NCI-H2029 (cell line): ENCODE results near the gene ARVCF.
"Not testable (repeated sequence)": the region's sequence is repeated elsewhere in the genome, so short reads cannot be mapped to it uniquely, and the experiment has no call there.

ENCODE experiments used
- DNase-seq: peaks from one replicate; lab custom pipeline; 2025; lab: John Stamatoyannopoulos, UW

The ARVCF gene

GRCh38 chr22:19936513-19936912 is 80.1 kb downstream of the ARVCF start:
- no peak for DNase-seq

GRCh38 chr22:19935123-19935718 is 81.4 kb downstream of the ARVCF start:
- DNase-seq = not testable (repeated sequence)

- peak; percentile 57 for DNase-seq
Measured at GRCh38 chr22:19933341-19934241, 83.0 kb downstream of the ARVCF start.

GRCh38 chr22:19932367-19933206 is 84.0 kb downstream of the ARVCF start:
- peak; percentile 80 for DNase-seq

GRCh38 chr22:19931514-19931913 is 85.1 kb downstream of the ARVCF start:
- no peak for DNase-seq

GRCh38 chr22:19930551-19931486 is 85.8 kb downstream of the ARVCF start:
- DNase-seq = no peak

GRCh38 chr22:19929586-19930550 is 86.8 kb downstream of the ARVCF start:
- no peak for DNase-seq

GRCh38 chr22:19928207-19928606 is 88.4 kb downstream of the ARVCF start:
- DNase-seq = no peak

- no peak for DNase-seq
Measured at GRCh38 chr22:19927696-19928095, 88.9 kb downstream of the ARVCF start.

- not testable (repeated sequence) for DNase-seq
Measured at GRCh38 chr22:19926028-19926427, 90.6 kb downstream of the ARVCF start.

GRCh38 chr22:19923914-19924513 is 92.6 kb downstream of the ARVCF start:
- no peak for DNase-seq

GRCh38 chr22:19921544-19922081 is 95.0 kb downstream of the ARVCF start:
- no peak for DNase-seq
